ENCODE data around the gene SPEM3.
"Not testable (repeated sequence)": the region's sequence is repeated elsewhere in the genome, so short reads cannot be mapped to it uniquely, and the experiment has no call there.

Gene SPEM3

DNA sequence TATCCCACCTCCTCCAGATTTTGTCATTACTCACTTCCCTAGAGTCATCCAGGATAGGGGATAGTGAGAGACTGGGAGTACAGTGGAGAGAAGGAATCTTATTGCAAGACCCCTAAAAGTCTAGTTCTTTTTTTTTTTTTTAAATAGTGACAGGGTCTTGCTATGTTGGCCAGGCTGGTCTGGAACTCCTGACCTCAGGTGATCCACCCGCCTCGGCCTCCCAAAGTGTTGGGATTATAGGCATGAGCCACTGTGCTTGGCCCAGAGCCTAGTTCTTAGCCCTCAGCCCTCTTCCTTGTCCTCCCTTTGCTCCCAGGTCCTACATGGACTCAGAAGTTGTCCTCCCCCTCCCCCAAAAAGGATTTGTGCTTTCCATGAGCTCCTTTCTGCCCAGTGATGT, 13.5 kb downstream of the SPEM3 start:
- no peak for DNase-seq (ENCODE audit: low read depth)

GRCh38 chr17:7443499-7444485, 15.1 kb downstream of the SPEM3 start:
- no peak for DNase-seq (ENCODE audit: low read depth)

- no peak for DNase-seq (ENCODE audit: low read depth)
These were observed 16.3 kb downstream of the SPEM3 start, which contains the start of gene CHRNB1 for GRCh38 chr17:7444682-7445618. Gene CHRNB1, plus strand, starts transcription at chr17:7445061. Its CDS starts 67 bp downstream, at chr17:7445128.

GRCh38 chr17:7445619-7445968, 16.9 kb downstream of the SPEM3 start:
- no peak for DNase-seq (ENCODE audit: low read depth)

GRCh38 chr17:7448461-7448860, 19.8 kb downstream of the SPEM3 start:
- no peak for DNase-seq (ENCODE audit: low read depth)

DNA sequence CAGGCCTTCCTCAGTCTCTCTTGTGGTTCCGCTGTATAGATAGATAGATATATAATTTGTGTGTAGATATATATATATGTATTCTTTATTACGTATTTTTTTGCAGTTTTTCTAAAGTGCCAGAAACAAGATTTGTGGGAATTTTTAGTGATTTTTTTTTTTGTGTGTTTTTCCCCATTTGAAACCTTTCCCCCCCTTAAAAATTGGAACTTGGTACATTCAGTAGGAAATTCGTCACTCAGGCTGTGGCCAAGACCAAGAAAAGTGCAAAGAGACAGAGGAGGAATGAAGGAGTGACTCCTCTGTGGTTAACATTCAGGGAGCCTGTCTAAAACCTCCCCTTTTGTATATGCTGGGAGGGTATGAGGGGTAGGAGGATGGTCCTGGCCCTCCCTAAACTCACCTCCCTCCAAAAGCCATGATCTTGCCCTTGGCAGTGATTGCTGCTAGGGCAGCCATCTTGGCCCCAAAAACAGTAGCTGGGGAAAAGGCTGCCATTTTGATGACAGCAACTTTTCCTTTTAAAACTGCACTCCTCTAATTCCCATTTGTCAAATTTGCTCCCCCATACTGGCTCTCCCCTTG, 31.4 kb downstream of the SPEM3 start:
- no peak for DNase-seq (ENCODE audit: low read depth)

GRCh38 chr17:7460850-7461660, 32.4 kb downstream of the SPEM3 start:
- no peak for DNase-seq (ENCODE audit: low read depth)

DNA sequence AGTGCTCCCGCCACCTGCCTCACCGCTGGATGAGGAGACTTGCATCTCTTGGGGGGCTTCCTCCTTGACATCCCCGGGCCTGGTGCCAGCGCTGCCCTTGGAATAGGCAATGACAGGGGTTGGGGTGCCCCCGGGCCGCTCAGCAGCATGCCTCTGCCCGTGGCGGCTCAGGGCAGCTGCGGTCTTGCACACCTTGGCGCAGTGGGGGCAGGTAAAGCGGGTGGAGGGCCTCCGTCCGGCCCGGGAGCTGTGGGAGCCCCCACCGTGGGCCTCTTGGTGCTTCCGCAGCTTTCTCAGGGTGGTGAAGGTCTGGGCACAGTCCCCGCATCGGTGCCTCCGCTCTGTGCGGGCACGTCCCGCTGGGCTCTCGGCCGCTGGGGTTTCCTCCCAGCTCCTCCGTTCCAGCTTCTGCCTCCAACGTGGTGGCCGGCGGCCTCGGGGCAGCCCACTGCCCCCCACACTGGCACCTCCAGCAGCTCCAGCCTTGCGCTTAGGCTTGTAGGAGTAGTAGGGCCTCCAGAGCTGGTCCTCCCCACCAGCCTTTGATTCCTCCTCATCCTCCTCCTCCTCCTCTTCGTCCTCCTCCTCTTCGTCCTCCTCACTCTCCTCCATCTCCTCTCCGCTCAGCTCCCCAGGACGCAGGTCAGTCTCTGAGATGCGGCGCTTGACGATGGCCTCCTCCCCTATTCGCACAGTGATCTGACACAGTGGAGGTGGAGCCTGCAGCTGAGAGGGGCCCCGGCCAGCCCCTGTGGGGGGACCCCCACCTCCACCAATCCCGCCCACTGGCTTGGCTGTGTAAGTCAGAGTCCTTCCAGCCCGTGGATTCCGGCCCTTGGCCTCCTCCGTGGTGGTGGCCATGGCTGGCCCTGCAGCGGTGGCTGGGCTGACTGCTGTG, 34.1 kb downstream of the SPEM3 start:
- DNase-seq (ENCODE audit: low read depth) = no peak

DNA sequence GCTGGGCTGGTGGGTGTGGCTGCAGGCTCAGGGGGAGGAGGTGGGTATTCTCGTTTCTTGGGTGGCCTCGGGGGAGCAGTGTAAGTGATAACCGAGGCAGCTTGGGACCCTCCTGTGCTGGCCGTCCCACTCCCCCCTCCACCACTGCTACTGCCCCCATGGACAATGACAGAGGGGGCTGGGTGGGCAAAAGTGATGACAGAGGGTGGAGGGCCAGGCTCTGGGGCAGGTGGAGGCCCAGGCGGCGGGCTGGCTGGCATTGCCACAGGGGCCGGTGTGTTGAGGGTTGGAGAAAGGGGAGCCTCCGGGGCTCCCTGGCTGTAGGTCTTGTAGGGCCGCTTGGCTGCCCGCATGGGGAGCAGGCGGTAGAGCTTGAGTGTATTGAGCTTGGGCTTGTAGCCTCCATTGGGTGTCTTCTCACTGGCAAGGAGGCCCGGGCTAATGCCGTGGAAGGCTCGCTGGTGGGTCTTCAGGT, 34.8 kb downstream of the SPEM3 start:
- DNase-seq (ENCODE audit: low read depth) = no peak

GRCh38 chr17:7464081-7464480, 35.4 kb downstream of the SPEM3 start:
- DNase-seq (ENCODE audit: low read depth) = no peak

DNA sequence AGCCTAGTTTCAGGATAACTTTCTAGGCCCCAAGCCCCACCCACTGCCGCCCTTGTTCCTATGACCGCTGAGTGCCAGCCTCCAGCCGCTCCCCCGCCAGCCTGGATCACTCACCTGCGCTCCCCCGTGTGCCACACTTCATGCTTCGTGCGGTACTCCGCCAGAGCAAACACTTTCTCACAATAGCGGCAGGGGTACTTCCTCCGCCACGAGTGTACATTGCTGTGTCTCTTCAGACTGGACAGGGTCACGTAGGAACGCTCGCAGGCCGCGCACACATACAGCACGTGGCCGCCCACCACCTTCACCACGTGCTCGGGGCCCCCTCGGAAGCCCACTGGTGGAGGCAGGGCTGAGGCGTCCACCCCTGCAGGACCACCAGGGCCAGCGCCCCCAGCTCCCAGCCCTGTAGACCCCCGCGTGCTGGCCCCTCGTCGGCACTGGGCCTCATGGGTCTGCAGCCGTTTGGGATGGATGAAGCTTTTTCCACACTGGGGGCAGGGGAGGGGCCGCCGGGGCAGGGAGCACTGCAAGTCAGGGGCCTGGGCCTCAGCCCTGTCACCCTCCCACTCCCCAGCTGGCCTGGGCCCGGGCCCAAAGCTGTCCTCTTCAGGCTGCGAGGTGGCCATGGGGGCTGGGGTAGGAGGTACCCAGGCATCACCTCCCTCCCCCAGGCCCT, 37.1 kb downstream of the SPEM3 start:
- no peak for DNase-seq (ENCODE audit: low read depth)

GRCh38 chr17:7466318-7466638, 37.6 kb downstream of the SPEM3 start:
- DNase-seq (ENCODE audit: low read depth) = no peak

DNA sequence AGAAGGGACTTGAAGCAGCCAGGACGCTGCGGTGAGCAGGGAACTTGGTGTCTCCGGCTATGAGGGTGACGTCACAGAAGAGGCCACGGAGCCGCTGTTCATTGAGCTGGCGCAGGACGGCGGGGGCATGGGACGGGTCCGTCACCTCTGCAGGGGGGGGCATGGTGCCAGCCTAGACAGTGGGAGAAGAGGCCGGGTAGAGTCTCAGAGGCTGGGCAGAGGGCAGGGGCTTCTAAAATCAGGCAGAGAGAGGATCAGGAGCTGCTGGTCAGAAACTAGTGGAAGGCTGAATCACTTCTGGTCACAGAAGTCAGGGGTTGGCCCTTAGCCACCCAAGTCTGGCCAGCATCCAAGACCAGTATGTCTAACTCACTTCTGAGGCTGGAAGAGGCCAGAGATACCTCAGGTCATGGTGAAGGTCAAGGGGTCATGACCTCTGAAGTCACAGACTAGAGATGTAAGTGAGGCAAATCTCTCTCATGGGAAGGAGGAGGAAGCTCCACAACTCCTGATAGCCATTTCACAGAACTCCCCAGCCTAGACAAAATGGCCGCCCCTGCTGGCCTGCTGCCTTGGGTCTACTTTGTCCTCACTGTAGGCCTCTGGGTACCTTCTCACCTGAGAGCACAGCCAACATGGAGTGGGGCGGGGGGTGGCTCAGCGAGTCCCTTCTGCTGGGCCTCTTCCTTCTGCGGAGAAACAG, 38.1 kb downstream of the SPEM3 start:
- DNase-seq (ENCODE audit: low read depth) = no peak

GRCh38 chr17:7467498-7467897, 38.8 kb downstream of the SPEM3 start:
- DNase-seq (ENCODE audit: low read depth) = no peak

DNA sequence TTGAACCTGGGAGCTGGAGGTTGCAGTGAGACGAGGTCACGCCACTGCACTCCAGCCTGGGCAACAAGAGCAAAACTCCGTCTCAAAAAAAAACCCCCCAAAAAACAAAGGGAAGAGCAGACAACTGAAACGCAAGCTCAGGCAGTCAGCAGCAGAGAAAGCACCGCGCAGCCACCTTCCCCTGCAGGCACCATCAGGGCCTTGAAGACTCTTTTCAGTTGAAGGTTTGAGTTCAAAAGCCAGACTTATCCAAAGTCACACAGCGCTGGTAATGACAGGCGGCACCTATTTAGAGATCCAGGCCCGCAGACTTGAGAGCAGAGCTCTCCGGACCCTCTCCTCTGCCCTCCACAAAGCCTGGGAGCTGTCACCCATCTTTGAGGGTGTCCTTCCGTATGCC, 39.6 kb downstream of the SPEM3 start:
- DNase-seq (ENCODE audit: low read depth) = no peak

- DNase-seq (ENCODE audit: low read depth) = no peak
These were observed 40.2 kb downstream of the SPEM3 start for GRCh38 chr17:7468804-7469389.

DNA sequence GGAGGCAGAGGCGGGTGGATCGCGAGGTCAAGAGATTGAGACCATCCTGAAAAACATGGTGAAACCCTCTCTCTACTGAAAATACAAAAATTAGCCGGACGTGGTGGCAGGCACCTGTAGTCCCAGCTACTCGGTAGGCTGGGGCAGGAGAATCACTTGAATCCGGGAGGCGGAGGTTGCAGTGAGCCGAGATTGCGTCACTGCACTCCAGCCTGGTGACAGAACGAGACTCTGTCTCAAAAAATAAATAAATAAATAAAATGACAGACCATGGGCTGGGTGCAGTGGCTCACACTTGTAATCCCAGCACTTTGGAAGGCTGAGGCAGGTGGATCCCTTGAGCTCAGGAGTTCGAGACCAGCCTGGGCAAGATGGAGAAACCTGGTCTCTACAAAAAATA, 41.2 kb downstream of the SPEM3 start:
- not testable (repeated sequence) for DNase-seq (ENCODE audit: low read depth)

DNA sequence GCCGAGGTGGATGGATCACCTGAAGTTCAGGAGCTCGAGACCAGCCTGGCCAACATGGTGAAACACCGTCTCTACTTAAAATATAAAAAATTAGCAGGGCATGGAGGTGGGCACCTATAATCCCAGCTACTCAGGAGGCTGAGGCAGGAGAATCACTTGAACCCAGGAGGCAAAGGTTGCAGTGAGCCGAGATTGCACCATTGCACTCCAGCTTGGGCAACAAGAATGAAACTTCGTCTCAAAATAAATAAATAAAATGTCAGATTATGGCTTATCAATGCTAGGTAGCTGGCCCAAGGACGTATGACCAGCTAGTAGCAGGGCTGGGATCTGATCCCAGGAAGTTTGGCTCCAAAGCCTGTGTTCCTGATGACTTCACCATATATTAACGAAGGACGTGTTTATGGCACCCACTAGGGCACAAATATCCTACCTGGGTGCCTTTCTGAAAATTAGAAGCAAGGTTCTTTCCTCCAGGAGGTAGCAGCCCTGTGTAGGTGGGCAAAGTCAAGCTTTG, 41.9 kb downstream of the SPEM3 start:
- DNase-seq (ENCODE audit: low read depth) = not testable (repeated sequence)

- no peak for DNase-seq (ENCODE audit: low read depth)
These were observed 43.1 kb downstream of the SPEM3 start for GRCh38 chr17:7471729-7472128.

Data from stimulated activated CD8-positive, alpha-beta memory T cell treated with anti-CD3 and anti-CD28 coated beads, Interleukin-12 subunit alpha, Interleukin-12 subunit beta, amount 100 ng/mL, for 1 hour (primary cell).